ENCODE measurements around the gene NIM1K.
A peak's percentile ranks its signal among the peaks of the same experiment; 100 is the strongest.
"Not testable (repeated sequence)": the region's sequence is repeated elsewhere in the genome, so short reads cannot be mapped to it uniquely, and the experiment has no call there.

Gene NIM1K

GRCh38 chr5:43190755-43191603, 1.0 kb upstream of the NIM1K start:
- no peak for DNase-seq (ENCODE audit: low read depth)

DNA sequence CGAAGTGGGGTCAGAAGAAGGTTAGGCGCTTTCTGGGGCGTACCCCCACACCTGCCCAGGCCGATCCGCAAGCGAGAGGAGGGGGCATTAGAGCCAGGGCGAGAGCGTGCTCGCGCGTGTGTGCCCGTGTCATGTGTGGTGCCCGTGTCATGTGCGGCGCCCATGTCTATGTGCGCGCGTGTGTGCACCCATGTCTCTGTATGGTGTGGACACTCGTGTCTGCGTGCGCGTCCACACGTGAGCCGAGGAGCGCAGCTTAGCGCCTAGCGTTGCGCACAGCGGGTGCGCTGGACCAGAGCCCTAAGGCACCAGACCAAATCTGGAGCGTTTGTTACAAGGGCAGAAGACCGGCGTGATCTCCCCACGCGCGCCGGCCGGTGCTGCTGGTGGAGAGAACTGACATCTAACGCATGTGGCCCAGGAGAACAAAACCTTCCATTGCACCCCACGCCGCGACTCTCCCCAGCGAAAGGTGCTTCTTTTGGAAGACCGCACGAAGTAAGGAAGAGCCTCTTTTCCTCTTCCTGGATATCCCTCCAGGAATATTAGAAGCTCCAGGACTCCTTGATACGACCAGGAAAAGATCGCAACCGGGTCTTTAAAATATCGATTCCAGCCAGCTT, 644 bp downstream of the NIM1K start:
- no peak for DNase-seq (ENCODE audit: low read depth)

- DNase-seq (ENCODE audit: low read depth) = peak; percentile 4
These were observed 1.3 kb downstream of the NIM1K start for GRCh38 chr5:43193181-43193893.

GRCh38 chr5:43193894-43194265, 1.9 kb downstream of the NIM1K start:
- no peak for DNase-seq (ENCODE audit: low read depth)

- DNase-seq (ENCODE audit: low read depth) = no peak
These were observed 3.7 kb downstream of the NIM1K start for GRCh38 chr5:43195670-43196265.

- DNase-seq (ENCODE audit: low read depth) = no peak
These were observed 5.5 kb downstream of the NIM1K start for GRCh38 chr5:43197535-43197934.

DNA sequence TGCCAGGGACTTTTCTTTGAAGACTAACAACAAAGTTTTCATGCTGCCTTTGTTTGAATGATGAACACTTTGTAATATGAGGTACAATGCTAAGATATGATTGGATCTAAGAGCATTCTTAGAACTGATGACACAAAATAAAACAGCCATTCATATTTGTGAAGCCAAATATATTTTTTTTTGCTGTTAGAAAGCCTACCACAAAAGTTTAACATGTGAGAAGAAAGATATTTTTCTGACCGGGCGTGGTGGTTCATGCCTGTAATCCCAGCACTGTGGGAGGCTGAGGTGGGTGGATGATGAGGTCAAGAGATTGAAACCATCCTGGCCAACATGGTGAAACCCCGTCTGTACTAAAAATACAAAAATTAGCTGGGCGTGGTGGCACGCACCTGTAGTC, 9.4 kb downstream of the NIM1K start:
- DNase-seq (ENCODE audit: low read depth) = not testable (repeated sequence)

DNA sequence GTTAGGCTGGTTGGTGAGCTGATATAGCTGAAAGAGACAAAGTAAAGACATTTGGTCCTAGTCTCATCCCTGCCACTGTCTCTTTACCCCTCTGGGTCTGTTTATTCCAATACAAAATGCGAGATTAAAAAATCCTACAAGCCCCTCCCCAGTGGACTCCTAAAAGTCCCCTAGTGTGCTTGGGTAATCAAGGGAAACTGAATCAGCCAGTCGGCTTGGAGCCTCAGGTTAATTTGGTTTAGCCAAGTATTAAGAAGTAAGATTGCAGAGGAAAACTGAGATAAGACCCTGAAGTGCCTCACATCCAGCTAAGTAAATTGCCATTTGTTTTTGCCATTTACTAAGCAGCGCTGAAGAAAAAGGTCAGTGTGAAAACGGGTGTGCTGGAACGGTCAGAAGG, 10.4 kb downstream of the NIM1K start:
- no peak for DNase-seq (ENCODE audit: low read depth)

- DNase-seq (ENCODE audit: low read depth) = no peak
These were observed 11.3 kb downstream of the NIM1K start for GRCh38 chr5:43203373-43203772.

DNA sequence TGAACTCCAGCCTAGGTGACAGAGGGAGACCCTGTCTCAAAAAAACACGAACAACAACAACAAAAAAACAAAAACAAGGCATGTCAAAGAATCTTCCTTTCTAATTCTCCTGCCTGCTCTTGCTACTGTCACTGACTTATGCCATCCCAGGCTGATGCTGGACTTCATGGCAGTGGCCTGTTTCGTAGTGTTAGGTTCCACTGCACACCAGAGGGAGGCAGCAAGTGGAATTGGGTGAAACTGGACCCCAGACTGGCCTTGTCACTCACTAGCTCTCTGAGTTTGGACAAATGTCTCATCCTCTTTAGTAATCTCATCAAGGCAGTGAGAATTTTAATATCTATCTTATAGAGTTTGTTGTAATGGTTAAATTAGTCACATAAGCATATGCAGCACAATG, 12.9 kb downstream of the NIM1K start:
- DNase-seq (ENCODE audit: low read depth) = no peak

- no peak for DNase-seq (ENCODE audit: low read depth)
These were observed 15.6 kb downstream of the NIM1K start for GRCh38 chr5:43207601-43208000.

DNA sequence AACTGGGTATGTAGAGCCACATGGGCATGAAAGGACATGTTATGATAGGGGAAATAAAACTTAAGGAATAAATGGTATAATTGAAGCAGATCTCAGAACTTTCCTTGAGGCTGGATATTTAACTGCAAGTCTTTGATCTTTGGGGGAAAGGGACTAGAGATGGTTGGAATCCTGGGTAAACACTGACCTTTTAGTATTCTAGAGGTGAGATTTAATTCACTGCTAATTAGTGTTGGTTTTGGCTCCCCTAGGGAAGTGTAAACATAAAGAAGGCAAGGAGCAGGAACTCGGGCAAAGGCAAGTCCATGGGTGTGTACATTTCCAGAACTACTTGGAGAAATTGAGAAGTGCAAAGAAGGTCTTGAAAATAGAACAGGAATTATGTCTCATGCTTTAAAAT, 16.6 kb downstream of the NIM1K start:
- no peak for DNase-seq (ENCODE audit: low read depth)

- DNase-seq (ENCODE audit: low read depth) = no peak
These were observed 17.0 kb downstream of the NIM1K start for GRCh38 chr5:43209060-43209459.

- no peak for DNase-seq (ENCODE audit: low read depth)
These were observed 17.8 kb downstream of the NIM1K start for GRCh38 chr5:43209833-43210232.

DNA sequence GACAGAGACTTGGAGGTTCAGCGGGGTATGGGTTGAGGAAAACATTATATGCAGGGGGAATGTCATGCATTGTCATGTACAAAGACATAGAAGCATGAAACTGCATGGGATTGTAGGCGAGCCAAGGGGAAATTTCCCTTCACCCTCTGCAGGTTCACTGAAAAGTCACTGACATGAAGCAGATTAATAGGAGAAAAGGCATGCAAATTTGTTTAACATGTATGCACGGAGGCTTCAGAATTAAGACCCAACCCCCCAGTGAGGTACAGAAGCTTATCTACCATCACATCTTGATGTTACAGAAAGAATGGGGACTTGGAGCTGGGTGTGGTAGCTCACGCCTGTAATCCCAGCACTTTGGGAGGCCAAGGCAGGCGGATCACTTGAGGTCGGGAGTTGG, 18.5 kb downstream of the NIM1K start:
- DNase-seq (ENCODE audit: low read depth) = no peak

- no peak for DNase-seq (ENCODE audit: low read depth)
These were observed 21.9 kb downstream of the NIM1K start for GRCh38 chr5:43213951-43214350.

- no peak for DNase-seq (ENCODE audit: low read depth)
These were observed 23.1 kb downstream of the NIM1K start for GRCh38 chr5:43215073-43215631.

GRCh38 chr5:43216941-43217340, 24.9 kb downstream of the NIM1K start:
- no peak for DNase-seq (ENCODE audit: low read depth)

DNA sequence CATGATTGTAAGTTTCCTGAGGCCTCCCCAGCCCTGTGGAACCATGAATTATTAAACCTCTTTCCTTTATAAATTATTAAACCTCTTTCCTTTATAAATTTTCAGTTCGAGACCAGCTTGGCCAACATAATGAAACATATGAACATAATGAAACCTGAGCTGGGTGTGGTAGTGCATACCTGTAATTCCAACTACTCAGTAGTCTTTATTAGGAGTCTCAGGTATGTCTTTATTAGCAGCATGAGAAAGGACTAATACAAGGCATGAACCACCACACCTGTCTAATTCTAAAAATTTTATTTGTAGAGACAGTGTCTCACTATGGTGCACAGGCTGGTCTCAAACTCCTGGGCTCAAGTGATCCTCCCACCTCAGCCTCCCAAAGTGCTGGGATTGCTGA, 27.1 kb downstream of the NIM1K start:
- no peak for DNase-seq (ENCODE audit: low read depth)

GRCh38 chr5:43221502-43221901, 29.5 kb downstream of the NIM1K start:
- DNase-seq (ENCODE audit: low read depth) = no peak

DNA sequence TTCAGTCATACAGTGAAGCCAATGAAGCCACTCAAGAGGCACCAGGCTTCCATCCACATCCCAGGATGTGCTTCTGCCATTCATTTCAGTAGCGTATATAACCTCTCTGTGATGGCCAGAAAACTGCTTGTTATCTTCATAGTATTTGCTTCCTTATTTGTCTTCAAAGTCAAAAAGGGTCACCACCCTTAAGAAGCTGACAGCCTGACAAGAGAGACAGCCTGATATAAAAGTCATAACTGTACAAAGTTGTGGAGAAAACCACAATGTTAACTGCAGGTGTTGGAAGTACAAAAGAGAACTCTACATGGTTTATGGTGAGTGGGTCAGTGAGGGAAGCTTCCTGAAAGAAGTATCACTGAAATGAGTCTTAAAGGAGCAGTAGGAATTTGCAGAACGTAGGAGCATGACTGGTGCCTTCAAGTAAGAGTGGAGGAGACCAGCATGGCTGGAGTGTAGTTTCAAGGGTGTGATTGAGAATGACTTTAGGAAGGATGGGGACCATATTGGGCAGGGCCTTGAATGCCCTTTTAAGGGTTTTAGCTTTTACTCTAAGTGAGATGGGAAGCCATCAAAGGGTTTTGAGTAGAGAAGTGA, 33.7 kb downstream of the NIM1K start:
- DNase-seq (ENCODE audit: low read depth) = no peak

GRCh38 chr5:43227655-43228054, 35.6 kb downstream of the NIM1K start:
- DNase-seq (ENCODE audit: low read depth) = no peak

Data from T follicular helper cell (primary cell).